Measurements from ENCODE around the gene RYR3. TPM values are rescaled to one million over a fixed set of nuclear protein-coding genes. Genes with fewer than 3 reads are reported as not detected.
A peak's percentile ranks its signal among the peaks of the same experiment; 100 is the strongest.

Gene RYR3
- polyA plus RNA-seq, 1 donor (not counting 4 experiments of a cell fraction or from before 2014, with no cell fraction given), result 0.04 TPM

DNA sequence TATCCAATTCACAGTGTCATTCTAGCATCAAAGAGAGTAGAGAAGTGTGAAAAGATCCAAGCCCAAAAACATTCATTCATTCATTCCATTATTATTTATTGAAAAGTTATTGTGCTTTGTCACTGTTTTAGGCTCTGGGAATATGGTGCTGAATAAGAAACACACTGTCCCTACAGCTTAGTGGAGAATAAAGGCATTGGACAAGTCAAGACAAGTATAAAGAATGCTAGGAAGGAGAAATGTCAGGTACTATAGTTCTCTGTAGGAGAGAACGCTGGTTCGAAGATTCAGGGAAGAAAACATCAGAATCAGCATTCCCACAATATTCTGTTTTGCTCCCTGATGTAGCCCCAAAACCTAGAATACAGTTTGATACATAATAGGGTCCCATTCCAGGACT, 528.8 kb downstream of the RYR3 start:
- no peaks in the 10 kb centered on the region for H3K9me1 ChIP-seq (ENCODE audit: control insufficient read depth, extremely low read depth, insufficient read depth, low read length)
- H4K20me1 ChIP-seq (ENCODE audit: control insufficient read depth, extremely low read depth, insufficient read depth, low read length), result no peaks in the 10 kb centered on the region
- no peaks in the 10 kb centered on the region for H3K36me3 ChIP-seq (ENCODE audit: control insufficient read depth in 2 of 2, extremely low read depth in 1 of 2, insufficient read depth in 2 of 2, low read length in 2 of 2)
- H3K4me3 ChIP-seq (ENCODE audit: control insufficient read depth in 2 of 3, extremely low read depth in 1 of 3, insufficient read depth in 2 of 3, low read depth in 1 of 3, low read length in 3 of 3), result no peak overlapping the region
- dilution Hi-C loops (cut with MboI; ENCODE audit: extremely low pct_ligation_motif_present, low sequenced_read_pairs), result no loop called here
- FAIRE-seq (no peak), DNase-seq (ENCODE audit: low read depth, low spot score) (no peak)
- H3K27ac ChIP-seq (ENCODE audit: control insufficient read depth, insufficient read depth, low read length), result no peak overlapping the region
- no peak overlapping the region for H3K9ac ChIP-seq (ENCODE audit: control insufficient read depth, extremely low read depth, insufficient read depth, low read length)
- H3K9me3 ChIP-seq (ENCODE audit: control insufficient read depth, low read depth, low read length), result no peaks in the 10 kb centered on the region
- H3K4me2 ChIP-seq (ENCODE audit: control insufficient read depth, extremely low read depth, insufficient read depth, low read depth, low read length), result peak overlapping the region; percentile 15
- H3K79me2 ChIP-seq (ENCODE audit: control insufficient read depth, insufficient read depth, low read length), result no peaks in the 10 kb centered on the region
- H3K27me3 ChIP-seq (ENCODE audit: control insufficient read depth, extremely low read depth, insufficient read depth, low read length), result no peaks in the 10 kb centered on the region
- H3K4me1 ChIP-seq (ENCODE audit: control insufficient read depth, extremely low read depth, insufficient read depth, low read length), result peaks cover 13% of the 10 kb centered on the region
- H2AFZ ChIP-seq (ENCODE audit: control insufficient read depth, low read length), result no peak overlapping the region
- TF ChIP-seq, protein P1, sequence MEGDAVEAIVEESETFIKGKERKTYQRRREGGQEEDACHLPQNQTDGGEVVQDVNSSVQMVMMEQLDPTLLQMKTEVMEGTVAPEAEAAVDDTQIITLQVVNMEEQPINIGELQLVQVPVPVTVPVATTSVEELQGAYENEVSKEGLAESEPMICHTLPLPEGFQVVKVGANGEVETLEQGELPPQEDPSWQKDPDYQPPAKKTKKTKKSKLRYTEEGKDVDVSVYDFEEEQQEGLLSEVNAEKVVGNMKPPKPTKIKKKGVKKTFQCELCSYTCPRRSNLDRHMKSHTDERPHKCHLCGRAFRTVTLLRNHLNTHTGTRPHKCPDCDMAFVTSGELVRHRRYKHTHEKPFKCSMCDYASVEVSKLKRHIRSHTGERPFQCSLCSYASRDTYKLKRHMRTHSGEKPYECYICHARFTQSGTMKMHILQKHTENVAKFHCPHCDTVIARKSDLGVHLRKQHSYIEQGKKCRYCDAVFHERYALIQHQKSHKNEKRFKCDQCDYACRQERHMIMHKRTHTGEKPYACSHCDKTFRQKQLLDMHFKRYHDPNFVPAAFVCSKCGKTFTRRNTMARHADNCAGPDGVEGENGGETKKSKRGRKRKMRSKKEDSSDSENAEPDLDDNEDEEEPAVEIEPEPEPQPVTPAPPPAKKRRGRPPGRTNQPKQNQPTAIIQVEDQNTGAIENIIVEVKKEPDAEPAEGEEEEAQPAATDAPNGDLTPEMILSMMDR (optimal IDR thresholded peaks at IDR 0.05 in 1 of 3, IDR thresholded peaks at IDR 0.05 in 1 of 3, conservative IDR thresholded peaks at IDR 0.05 in 1 of 3; ENCODE audit: extremely low read depth in 1 of 3, insufficient read depth in 2 of 3, low read length in 3 of 3), result no peak
- TF ChIP-seq EZH2 (IDR thresholded peaks at IDR 0.05; ENCODE audit: low read length), result no peak

DNA sequence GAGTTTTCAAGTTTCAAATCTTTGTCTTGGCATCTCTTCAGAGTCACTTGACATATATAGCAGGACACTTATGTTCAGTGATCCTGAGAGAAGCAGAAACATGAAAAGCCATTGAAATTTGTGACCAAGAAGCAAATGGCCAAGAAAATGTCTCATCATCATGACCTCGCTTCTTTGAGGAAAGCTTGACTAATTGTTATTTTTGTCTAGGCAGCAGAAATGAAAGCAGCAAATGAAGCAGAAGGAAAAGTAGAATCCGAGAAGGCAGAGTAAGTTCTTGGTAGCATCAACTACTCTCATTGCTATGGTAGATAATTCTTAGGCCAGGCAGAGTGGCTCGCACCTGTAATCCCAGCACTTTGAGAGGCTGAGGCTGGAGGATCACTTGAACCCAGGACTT, 529.8 kb downstream of the RYR3 start:
- Histone ChIP-seq H3K9me1 (ENCODE audit: control insufficient read depth, extremely low read depth, insufficient read depth, low read length) (no peaks in the 10 kb centered on the region), H2AFZ (ENCODE audit: control insufficient read depth, low read length) (no peak overlapping the region), H3K4me2 (ENCODE audit: control insufficient read depth, extremely low read depth, insufficient read depth, low read depth, low read length) (no peak overlapping the region), H3K9me3 (ENCODE audit: control insufficient read depth, low read depth, low read length) (no peaks in the 10 kb centered on the region), H3K36me3 (ENCODE audit: control insufficient read depth in 2 of 2, extremely low read depth in 1 of 2, insufficient read depth in 2 of 2, low read length in 2 of 2) (no peaks in the 10 kb centered on the region), H3K4me1 (ENCODE audit: control insufficient read depth, extremely low read depth, insufficient read depth, low read length) (peaks cover 13% of the 10 kb centered on the region), H3K27me3 (ENCODE audit: control insufficient read depth, extremely low read depth, insufficient read depth, low read length) (no peaks in the 10 kb centered on the region), H3K4me3 (ENCODE audit: control insufficient read depth in 2 of 3, extremely low read depth in 1 of 3, insufficient read depth in 2 of 3, low read depth in 1 of 3, low read length in 3 of 3) (no peak overlapping the region), H3K9ac (ENCODE audit: control insufficient read depth, extremely low read depth, insufficient read depth, low read length) (no peak overlapping the region), H4K20me1 (ENCODE audit: control insufficient read depth, extremely low read depth, insufficient read depth, low read length) (no peaks in the 10 kb centered on the region), H3K27ac (ENCODE audit: control insufficient read depth, insufficient read depth, low read length) (no peak overlapping the region), H3K79me2 (ENCODE audit: control insufficient read depth, insufficient read depth, low read length) (no peaks in the 10 kb centered on the region)
- TF ChIP-seq EZH2 (IDR thresholded peaks at IDR 0.05; ENCODE audit: low read length), result no peak
- TF ChIP-seq, protein P1 (optimal IDR thresholded peaks at IDR 0.05 in 1 of 3, IDR thresholded peaks at IDR 0.05 in 1 of 3, conservative IDR thresholded peaks at IDR 0.05 in 1 of 3; ENCODE audit: extremely low read depth in 1 of 3, insufficient read depth in 2 of 3, low read length in 3 of 3), result no peak
- no peak for FAIRE-seq
- DNase-seq (ENCODE audit: low read depth, low spot score), result no peak
- dilution Hi-C loops (cut with MboI; ENCODE audit: extremely low pct_ligation_motif_present, low sequenced_read_pairs), result no loop called here
